HG02610 (cell line): Measurements from ENCODE around the gene GAK.

Experiments
- ATAC-seq: cut with Tn5 transposase; IDR thresholded peaks from one replicate; pipeline ENCODE4 v1.9.1; 2021; ENCODE audit warnings: mild to moderate bottlenecking, moderate library complexity; ENCODE audit not compliant: unreplicated experiment

GAK gene

DNA sequence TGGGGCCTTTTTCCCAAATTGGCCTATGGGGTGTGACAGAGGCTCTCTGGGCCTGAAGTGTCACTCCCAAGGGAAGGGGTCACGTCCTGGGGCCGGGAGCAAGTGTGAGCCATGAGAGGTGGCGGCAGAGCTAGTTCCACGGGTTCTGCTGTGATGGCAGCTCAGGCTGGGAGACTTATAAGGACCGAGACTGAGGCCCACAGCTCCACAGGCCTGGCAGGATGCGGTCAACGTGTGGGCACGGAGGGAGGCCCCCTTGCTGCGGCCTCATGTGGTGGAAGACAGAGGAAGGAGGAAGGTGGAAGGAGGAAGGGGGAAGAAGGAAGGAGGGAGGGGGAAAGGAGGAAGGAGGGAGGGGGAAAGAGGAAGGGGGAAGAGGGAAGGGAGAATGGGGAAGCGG is 99.0 kb downstream of the GAK start:
- no peak for ATAC-seq

DNA sequence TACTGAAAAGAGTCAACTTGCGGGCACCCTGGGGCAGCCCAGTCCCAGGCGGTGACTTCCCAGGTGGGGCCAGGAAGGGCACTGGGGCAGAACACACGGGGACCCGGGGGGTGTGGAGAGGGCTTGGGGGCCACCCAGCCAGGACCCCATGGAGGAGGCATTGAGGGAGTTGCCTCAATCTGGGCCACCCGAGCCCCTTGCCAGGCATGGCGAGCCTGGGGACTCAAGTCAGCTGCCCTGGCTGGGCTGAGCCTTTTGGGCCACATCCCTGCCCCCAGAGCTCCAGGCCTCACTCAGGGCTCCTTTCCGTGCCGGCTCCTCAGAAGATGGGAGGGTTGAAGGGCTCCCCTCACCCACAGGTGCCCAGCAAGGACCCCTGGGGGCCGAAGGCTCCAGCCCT is 99.6 kb downstream of the GAK start:
- ATAC-seq = no peak

DNA sequence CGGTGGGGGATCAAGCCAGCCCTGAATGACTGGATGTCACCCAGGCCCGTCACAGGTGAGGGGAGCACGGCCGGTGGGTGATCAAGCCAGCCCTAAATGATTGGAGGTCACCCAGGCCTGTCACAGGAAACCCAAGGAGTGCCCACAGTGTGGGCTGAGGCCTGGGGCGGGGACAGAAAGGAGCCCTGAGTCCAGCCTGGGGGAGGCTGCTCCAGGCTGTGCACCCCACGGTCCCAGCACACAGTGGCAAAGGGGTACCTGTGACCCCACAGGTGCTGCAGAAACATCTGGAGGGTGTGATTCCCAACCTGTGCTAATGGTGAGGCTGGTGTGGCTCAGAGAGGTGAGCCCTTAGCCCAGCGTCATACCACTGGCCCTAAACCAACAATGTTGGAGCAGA is 100.0 kb downstream of the GAK start:
- no peak for ATAC-seq

DNA sequence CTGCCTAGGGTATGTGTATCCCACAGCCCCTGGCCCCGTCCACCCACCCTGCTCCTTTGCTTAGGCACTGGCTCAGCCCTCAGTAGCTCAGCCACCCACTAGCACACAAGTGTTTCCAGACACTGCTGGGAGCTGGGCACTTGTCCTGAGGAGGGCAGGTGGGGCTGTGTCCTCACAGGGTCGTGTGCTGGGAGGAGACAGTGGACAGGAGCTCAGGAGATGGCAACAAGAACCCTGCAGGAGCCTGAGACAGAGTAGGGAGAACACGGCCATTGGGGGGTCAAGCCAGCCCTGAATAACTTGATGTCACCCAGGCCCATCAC is 100.7 kb downstream of the GAK start:
- ATAC-seq = no peak

DNA sequence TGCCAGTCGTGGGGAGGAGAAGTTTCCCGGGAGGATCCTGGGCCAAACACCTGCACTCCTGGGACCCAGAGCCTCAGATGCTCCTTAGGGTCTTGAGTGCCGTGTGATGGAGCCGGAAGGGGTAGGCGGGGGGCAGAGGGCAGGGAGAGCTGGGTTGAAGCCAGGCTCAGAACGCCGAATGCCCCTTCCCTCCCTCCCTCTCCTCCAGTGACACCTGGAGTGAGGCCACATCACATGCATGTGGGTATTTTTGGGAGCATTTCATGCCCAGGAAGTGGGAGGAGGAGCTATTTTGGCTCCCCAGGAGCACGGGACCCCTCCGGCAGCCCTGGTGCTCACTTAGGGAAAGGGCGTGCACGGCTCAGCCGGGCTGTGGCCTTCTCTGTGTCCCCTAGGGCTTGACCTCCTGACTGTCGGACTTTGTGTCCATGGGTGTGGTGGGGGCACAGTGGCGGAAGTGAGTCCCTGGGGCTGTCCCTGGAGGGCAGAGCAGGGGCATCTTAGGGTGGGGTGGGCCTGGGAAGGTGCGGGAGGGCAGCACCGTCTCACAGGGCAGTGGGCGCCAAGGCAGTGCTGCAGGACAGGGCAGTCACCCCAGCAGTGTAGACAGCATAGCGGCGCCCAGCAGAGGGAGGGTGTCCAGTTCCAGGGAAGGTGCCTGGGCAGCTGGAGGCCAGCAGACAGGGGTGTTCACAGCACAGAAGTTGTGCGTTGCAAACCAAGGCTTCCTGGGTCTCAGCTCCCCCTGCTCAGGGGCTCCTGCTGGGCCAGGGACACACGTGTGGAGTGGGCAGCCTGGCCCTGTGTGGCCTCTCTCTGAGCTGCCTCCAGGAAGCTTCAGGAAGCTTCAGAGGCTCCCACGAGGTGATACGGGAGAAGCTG is 101.3 kb downstream of the GAK start:
- ATAC-seq = no peak

DNA sequence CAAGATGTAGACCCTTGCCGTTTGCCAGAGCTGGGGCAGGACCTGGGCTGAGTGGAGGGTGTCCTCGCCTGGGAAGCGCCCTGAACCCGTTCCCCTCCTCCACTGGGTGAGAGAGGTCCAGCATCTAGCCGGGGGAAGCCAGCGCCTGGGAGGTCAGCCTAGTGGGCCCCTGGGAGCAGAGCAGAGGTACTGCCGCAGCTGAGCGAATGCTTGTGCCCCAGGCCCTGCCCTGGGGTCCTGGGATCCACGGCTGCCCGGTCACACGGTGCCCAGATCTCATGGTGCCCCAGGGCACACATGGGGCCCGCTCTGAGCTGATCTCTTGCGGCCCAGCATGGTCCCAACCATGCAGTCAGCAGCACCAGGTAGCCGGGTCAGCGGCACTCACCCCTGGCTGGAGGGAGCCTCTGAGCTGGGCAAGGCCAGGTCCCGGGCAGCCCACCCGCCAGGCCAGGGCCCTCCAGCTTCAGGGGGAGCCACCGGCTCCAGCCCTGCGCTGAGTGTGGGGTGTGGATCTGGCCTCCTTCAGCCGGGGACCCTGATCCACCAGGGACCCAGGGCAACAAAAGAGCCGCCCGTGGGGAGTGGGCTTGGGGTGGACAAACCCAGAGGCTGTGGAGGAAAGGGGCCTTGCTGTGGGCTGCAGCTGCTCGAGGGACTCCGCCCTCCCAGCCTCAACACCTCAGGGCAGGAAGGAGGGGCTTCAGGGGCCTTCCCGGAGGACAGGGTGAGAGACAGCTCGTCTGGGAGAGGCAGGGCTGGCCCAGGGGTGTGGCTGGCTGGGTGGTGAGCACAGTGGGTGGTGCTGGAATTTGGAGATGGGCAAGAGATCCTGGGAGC is 102.1 kb downstream of the GAK start:
- ATAC-seq = no peak

DNA sequence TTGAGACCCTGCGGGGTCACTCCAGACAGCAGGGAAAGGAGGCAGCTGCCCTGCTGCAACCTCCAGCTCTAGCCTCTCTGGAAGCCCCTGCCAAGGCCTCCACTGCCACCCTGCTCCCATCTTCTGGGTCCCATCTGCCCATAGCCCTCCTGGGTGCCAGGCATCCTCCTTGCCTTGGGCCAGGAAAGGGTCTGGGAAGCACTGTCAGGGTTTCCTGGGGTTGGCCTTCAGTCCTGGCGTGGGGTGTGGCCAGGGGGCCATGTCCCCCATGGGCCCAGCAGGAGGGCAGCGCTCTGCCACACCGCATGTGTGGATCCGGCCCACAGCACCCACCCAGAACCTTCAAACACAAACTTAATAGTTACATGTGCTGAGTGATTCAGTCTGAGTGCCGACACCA is 102.8 kb downstream of the GAK start:
- ATAC-seq = no peak

DNA sequence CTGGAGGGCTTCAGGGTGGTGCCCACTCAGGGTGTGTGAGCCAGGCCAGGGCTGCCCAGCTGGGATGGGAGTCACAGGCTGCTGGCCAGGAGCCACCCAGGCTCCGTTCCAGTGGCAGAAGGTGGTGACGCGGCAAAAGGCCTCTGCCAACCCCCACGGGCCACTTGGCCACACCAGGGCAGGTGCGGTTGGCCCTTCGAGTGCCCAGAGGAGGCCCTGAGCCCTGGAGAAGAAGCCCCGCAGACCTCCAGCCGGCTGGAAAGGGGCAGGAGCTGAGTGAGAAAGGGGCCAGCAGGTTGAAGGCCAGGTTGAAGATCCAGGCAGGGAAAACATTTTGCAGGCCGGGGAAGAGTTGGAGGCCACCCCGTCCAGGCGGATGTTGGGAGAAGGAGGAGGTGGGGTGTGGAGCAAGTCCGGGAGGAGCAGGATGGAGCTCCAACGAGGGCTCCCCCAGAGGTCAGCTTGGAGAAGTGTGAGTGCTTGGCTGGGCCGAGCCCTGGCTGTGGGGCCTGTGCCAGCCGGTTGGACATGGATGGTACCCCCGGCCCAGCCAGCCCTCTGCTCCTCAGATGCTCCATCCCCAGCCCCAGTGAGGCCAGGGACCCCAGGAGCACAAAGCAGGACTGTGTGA is 103.4 kb downstream of the GAK start:
- no peak for ATAC-seq

DNA sequence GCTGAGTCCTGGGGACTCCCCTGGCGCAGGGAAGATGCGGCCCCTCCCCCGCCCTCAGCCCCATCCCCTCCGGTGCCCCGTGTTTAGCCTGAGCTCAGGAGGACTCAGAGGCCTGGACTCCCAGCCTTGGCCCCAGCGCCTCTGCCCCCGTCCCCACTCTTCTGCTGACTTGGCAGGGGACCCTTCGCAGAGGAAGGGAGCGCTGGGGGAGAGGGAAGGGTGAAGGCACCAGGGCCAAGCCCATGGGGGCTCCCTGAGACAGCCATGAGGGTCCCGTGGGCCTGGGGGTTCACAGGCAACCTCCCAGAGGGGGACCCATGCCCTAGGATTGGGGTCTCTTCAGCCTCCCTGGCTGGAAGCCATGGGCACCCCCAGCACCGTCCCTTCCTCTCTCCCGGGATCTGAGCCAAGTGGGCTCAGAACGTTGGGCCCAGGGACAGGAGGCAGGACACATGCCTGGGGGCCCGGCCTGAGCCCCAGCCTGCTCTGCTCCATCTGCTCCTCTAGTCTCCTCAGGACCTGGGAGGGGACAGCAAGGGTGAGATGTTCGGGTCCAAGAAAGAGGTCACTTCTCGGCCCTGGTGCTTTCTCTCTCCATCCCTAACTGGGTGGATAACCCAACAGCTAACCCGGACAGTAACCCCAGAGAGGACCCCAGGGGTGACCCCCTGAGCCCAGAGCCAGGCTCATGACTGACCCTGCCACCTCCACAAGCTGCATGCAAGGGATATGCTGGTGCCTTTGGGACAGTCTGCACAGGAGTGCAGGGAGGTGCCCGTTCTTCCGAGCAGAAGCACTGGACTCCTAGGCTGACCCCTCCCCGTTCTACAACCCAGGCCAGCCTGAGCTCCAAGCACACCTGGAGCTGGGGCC is 104.7 kb downstream of the GAK start:
- no peak for ATAC-seq

DNA sequence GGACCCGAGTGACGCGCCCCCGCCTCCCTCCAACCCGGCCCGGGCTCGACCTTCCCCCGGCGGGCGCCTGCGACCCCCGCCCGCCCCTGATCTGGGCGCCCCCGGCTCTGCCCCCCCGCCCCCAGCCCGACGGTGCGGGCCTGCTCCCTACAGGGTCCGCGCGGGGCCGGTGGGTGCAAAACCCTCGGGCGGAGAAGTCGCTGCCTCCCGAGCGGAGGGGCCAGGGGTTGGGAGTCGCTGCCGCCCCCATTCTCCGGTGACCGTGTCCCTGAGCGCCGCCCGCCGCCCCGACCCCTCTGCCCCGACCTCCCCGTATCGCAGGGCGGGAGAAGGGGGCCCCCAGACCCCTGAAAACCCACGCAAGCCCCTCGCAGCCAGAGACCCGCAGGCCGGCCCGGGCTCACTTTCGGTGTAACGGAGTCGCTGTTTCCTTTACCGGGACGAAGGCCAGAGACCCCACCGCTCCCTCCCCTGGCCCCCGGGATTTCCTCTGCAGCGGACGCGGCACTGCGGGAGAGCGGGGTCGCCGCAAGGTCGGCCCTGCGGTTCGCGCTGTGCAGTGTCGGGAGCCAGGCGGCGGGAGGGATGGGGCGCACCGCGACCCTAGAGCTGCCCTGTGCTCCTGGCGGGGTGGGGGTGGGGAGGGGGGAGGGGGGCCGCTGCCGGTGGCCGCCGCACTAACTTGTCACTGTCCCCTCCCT is 105.5 kb downstream of the GAK start:
- ATAC-seq = no peak

DNA sequence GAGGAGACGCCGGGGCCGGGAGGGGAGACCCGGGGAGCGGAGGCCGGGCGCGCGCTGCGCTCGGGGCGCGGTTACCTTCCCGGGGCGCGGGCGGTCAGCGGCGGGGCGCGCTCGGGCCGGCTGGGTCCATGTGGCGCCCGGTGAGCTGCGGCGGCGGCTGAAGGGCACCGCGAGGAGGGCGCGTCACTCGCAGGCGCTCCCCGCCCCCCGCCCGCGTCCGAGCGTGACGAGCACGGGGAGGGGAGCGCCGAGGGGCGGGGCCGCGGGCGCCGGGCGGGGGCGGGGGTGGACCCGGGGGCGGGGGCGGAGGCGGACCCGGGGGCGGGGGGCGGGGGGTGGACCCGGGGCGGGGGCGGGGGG is 106.2 kb downstream of the GAK start, which contains the start of gene CPLX1:
TSS of gene CPLX1 (minus strand) at position 159 of the 360 bp plus-strand sequence. CDS start 1,607 bp downstream, outside the sequence.
- no peak for ATAC-seq

DNA sequence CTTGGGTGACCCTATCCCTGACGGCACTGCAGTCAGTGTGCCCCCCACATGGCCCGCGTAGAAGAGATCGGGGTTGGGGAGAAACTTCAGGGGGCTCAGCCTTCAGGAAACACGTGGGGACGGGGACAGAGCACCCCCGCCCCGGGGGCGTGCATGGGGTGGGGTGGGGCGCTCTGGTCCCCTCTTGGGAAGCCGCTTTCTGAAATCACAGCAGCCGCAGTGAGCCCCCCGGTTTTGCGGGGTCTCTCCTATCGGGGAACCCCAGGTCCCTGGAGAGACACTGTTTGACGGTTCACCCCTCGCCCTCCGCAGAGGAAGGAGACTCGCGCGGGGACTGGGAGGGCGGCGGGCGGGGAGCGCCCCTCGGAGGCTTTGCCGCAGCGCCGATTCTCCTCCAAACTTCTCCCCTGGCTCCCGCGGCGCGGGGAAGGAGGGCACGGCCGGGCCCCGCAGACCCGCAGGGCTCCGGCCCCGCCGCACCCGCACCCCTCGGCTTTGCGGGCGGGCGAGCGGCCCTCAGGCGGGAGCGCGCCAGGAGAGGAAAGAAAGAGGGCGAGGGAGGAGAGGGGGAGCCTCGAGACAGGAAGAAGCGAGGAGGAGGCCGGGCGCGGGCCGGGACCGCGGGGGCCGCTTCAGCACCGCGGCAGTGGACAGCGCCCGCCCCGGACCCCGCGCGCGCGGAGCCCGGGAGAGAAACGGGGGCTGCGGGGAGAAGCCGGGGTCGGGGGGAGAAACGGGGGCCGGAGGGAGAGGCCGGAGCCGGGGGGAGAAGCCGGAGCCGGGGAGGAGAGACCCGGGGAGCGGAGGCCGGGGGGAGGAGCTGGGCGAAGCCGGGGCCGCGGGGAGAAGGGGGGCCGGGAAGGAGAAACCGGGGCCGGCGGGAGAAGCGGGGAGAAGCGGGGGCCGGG is 106.8 kb downstream of the GAK start:
- no peak for ATAC-seq

DNA sequence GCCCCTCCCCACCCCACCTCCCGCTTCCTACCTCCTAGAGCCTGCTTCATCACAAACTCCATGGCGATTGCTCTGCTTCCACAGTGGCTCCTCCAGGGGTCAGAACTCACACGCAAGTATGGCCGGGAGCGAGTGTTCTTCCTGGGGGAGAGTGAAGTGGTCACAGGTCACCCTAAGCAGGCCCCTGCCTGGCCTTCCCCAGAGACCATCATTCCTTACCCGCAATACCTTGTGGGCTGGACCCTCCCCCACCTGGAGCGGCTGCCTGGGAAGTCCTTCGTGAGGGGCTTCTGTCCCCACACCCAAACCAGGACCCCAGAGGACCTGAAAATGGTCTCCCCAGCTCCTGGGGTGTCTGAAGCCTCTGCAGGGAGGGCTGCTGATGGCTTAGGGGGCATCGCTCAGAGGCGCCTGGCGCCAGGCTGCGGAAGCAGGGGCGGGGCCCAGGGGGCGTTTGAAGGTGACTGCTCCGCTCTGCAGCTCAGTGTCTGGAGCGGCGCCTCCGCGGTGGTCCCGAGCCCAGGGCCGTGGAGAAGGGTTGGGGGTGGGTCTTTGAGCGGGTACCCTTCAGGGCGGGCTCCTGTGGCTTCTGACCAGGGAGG is 107.6 kb downstream of the GAK start:
- no peak for ATAC-seq

DNA sequence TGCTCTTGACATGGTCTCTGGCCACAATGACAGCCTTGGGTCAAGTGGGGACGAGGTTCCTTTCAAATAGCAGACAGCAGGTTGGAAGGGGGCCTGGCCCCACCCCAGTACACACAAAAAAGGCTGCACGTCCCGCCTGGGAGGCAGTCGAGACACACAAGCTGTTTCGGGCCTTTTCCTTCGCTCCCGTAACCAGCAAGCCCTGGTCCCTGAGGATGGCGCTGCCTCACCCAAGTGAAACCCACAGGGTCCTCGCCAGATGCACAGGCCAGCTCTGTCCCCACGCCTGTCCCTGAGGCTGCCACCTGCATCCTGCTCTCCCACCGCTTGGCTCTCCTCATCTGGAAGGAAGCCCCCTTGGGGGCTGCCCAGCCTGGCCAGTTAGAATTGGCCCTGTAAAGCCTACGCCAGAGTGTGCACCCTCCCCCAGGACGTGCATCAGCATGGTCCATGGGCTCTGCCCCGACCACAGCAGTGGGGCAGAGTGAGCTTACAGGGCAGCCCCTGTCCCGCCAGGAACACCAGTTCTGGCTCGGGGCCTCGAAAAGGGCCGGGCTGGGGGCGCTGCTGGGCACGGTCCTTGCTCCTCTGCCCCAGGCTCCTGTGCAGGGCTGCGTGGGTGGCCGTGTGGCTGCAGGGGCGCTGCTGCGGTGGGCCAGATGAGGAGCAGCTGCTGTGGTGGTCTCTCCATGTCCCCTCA is 108.2 kb downstream of the GAK start:
- no peak for ATAC-seq

DNA sequence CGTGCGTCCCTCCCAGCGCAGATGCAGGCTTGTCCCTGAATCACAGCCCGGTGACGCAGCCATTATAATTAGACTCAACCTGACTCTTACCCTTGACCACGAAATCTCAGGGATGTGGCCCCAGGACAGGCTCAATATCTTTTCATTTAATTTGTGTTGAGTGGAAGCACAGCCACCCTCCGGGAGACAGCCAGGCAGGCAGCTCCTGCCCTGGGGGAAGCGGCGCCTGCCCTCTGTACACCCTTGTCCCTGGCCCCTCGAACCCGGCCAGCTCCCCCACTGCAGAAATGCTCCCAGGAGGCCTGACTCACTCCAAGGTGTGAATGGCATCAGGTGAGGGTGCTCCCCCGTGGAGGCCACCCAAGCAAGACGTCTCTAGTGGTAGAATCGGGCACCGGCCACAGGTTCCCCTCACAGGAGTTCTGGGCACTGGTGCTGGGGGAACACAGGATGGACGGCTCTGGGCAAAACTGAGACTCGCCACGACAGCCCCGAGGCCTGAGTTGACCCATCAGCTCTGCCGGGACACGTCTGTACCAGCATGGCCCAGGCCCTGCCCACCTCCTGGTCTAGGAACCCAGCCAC is 108.8 kb downstream of the GAK start:
- no peak for ATAC-seq

DNA sequence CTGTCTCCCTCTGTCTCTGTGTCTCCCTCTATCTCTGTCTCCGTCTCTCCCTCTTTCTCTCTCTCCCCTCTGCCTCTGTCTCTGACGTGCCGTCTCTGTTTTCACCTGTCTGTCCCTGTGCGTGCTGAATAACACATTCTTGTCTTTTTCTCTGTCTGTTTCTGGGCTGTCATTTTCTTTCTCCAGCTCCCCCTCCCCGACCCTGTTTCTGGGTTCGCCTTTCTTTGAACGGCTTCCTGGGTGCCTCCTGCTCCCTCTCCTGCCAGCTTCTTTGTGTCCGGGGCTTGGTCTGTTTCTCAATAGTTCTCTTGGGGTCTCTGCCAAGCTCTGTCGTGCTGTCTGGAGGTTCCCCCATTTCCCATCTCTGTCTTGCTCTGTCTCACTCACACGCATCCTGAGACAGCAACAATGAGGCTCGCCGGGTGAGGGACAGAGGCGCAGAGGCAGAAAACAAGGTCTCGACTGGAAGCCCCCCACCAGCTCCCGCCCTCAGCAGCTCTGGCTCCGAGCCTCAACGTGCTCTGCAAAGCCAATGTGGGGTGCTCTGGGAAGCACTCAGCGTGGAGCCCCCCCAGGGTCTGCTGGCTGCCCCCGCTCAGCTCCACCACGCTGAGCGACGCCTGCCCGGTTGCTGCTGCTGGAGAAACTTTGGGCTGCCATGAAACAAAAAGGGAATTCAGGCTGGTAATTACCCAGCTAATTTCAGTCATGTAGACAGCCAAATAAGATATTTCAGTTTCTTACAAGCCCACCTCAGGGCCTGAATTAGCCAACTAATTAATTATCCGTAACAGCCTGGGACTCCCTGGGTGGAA is 109.5 kb downstream of the GAK start:
- no peak for ATAC-seq

DNA sequence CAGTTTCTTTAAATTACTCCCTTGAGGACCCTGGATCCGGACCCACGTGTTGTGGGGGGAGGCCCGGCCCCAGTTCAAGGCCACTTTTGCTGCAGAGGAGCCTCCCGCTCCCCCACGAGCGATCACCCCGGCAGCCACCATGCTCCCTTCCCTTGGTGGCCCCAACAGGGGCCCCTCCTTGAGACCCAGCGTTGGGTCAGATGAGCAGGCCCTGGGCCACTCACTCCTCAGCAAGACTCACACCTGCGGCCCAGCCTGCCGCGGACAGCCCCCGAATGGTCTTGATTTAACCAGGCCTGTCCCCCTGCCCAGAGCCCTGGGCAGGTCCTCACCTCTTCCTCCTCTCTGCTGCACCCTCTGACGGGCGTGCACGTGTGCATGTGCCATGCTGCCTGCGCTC is 110.5 kb downstream of the GAK start:
- no peak for ATAC-seq
